HL-60 (cell line): ENCODE results near the gene POFUT1.

Experiments used
- CTCF ChIP-seq: IDR thresholded peaks from one replicate; pipeline ENCODE4 v1.5.1; 2011; ENCODE audit warnings: low read length, control low read depth, inconsistent platforms; ENCODE audit not compliant: insufficient read depth
- GABPA ChIP-seq: IDR thresholded peaks from 2 replicates; pipeline ENCODE4 v1.6.1; 2012; ENCODE audit warnings: low read depth

GRCh38 chr20:32215729-32216128 is 8.0 kb downstream of the POFUT1 start:
- TF ChIP-seq CTCF (no peak), GABPA (no peak)
